ENCODE data around the gene TENM4.

The TENM4 gene

DNA sequence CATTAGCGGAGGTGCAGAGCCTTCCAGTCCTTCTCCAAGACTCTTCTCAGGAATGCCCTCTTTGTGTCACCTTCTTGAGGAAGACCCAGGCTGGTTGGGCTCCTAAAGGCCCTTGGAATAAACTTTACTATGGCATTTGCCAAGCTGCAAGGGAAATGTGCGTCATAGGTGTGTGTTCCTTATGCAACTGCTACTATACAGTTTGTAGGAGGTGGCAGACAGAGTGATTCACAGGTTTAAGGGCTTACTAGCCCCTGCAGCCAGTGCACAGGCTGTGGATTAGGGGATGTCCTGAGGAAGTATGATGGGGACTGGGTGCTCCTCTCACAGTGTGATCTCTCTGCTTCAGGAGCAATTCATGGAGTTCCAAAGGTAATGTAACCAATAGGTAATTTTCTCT is 74.6 kb downstream of the TENM4 start:
- Histone ChIP-seq H3K4me3 (ENCODE audit: low read depth in 1 of 5, low read length in 5 of 5) (no peak overlapping the region), H3K36me3 (ENCODE audit: control insufficient read depth in 5 of 5, insufficient read depth in 5 of 5, low read length in 5 of 5) (no peaks in the 10 kb centered on the region)

GRCh38 chr11:79363861-79364378 is 76.9 kb downstream of the TENM4 start:
- Histone ChIP-seq H3K4me1 (ENCODE audit: control insufficient read depth in 5 of 5, insufficient read depth in 5 of 5, low read length in 5 of 5) (no peaks in the 10 kb centered on the region), H3K9ac (ENCODE audit: low read length in 5 of 5) (no peak overlapping the region), H3K9me3 (ENCODE audit: control insufficient read depth in 5 of 5, low read length in 5 of 5) (no peaks in the 10 kb centered on the region), H3K27me3 (ENCODE audit: control insufficient read depth in 5 of 5, insufficient read depth in 4 of 5, low read length in 5 of 5) (no peaks in the 10 kb centered on the region), H3K36me3 (ENCODE audit: control insufficient read depth in 5 of 5, insufficient read depth in 5 of 5, low read length in 5 of 5) (no peaks in the 10 kb centered on the region), H3K27ac (ENCODE audit: low read depth, low read length) (no peak overlapping the region), H3K4me3 (ENCODE audit: low read depth in 1 of 5, low read length in 5 of 5) (no peak overlapping the region)

More for the DNA sequence above, 74.6 kb downstream of the TENM4 start:
- Histone ChIP-seq H3K9me3 (ENCODE audit: control insufficient read depth in 5 of 5, low read length in 5 of 5) (no peaks in the 10 kb centered on the region), H3K27me3 (ENCODE audit: control insufficient read depth in 5 of 5, insufficient read depth in 4 of 5, low read length in 5 of 5) (no peaks in the 10 kb centered on the region), H3K4me1 (ENCODE audit: control insufficient read depth in 5 of 5, insufficient read depth in 5 of 5, low read length in 5 of 5) (no peaks in the 10 kb centered on the region), H3K27ac (ENCODE audit: low read depth, low read length) (no peak overlapping the region), H3K9ac (ENCODE audit: low read length in 5 of 5) (no peak overlapping the region)

- Histone ChIP-seq H3K27me3 (ENCODE audit: control insufficient read depth in 5 of 5, insufficient read depth in 4 of 5, low read length in 5 of 5) (no peaks in the 10 kb centered on the region), H3K36me3 (ENCODE audit: control insufficient read depth in 5 of 5, insufficient read depth in 5 of 5, low read length in 5 of 5) (no peaks in the 10 kb centered on the region), H3K4me1 (ENCODE audit: control insufficient read depth in 5 of 5, insufficient read depth in 5 of 5, low read length in 5 of 5) (no peaks in the 10 kb centered on the region), H3K9me3 (ENCODE audit: control insufficient read depth in 5 of 5, low read length in 5 of 5) (no peaks in the 10 kb centered on the region), H3K27ac (ENCODE audit: low read depth, low read length) (no peak overlapping the region), H3K9ac (ENCODE audit: low read length in 5 of 5) (no peak overlapping the region), H3K4me3 (ENCODE audit: low read depth in 1 of 5, low read length in 5 of 5) (no peak overlapping the region)
Observed at GRCh38 chr11:79363256-79363655, 77.6 kb downstream of the TENM4 start.

- no peak overlapping the region for H3K4me3 ChIP-seq (ENCODE audit: low read depth in 1 of 5, low read length in 5 of 5)
- no peaks in the 10 kb centered on the region for H3K36me3 ChIP-seq (ENCODE audit: control insufficient read depth in 5 of 5, insufficient read depth in 5 of 5, low read length in 5 of 5)
- H3K27me3 ChIP-seq (ENCODE audit: control insufficient read depth in 5 of 5, insufficient read depth in 4 of 5, low read length in 5 of 5), result no peaks in the 10 kb centered on the region
- no peaks in the 10 kb centered on the region for H3K4me1 ChIP-seq (ENCODE audit: control insufficient read depth in 5 of 5, insufficient read depth in 5 of 5, low read length in 5 of 5)
- no peaks in the 10 kb centered on the region for H3K9me3 ChIP-seq (ENCODE audit: control insufficient read depth in 5 of 5, low read length in 5 of 5)
- H3K27ac ChIP-seq (ENCODE audit: low read depth, low read length), result no peak overlapping the region
- no peak overlapping the region for H3K9ac ChIP-seq (ENCODE audit: low read length in 5 of 5)
Observed at GRCh38 chr11:79362821-79363220, 78.0 kb downstream of the TENM4 start.

DNA sequence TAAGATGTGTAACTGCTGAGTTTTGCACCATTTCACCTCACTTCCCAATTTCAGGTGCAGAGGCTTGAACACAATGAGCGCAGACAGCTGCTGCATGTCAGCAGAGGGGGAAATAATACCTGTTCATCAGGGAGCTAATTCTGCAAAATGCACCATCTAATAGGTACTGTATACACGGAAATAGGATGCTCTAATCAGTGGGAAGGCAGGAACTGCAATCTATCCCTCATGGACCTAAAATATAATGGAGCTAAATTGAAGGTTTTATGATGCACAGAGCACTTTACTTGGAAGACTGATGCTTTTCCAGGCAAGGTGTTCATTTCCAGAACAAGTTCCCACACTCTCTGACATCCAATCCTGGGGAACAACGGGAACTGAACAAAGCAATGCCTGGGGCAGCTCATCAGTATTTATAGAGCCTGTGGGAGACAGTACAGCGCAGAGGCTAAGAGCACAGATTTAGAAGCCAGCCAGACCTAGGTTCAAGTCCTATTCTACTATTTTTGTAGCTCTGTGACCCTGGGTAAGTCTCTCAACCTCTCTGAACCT is 78.5 kb downstream of the TENM4 start:
- Histone ChIP-seq H3K4me1 (ENCODE audit: control insufficient read depth in 5 of 5, insufficient read depth in 5 of 5, low read length in 5 of 5) (no peaks in the 10 kb centered on the region), H3K27ac (ENCODE audit: low read depth, low read length) (no peak overlapping the region), H3K4me3 (ENCODE audit: low read depth in 1 of 5, low read length in 5 of 5) (no peak overlapping the region), H3K9me3 (ENCODE audit: control insufficient read depth in 5 of 5, low read length in 5 of 5) (no peaks in the 10 kb centered on the region), H3K27me3 (ENCODE audit: control insufficient read depth in 5 of 5, insufficient read depth in 4 of 5, low read length in 5 of 5) (no peaks in the 10 kb centered on the region), H3K9ac (ENCODE audit: low read length in 5 of 5) (no peak overlapping the region), H3K36me3 (ENCODE audit: control insufficient read depth in 5 of 5, insufficient read depth in 5 of 5, low read length in 5 of 5) (no peaks in the 10 kb centered on the region)

DNA sequence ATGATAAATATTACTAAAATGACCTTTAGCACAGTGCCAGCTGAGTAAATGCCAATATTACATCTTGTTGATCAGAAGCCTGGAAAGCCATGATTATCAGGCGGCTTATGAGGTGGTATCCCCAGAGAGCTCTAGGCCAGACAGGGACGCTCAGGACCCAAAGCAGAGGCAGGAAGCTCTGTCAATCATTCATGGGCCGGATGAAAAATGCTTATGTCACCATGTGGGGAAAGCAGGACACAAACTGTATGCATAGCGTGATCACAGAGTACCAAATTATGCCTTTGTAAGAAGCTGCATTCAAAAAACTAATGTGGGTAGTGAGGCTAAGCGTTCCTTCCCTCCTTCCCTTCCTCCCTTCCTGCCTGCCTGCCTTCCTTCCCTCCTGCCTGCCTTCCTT is 82.6 kb downstream of the TENM4 start:
- Histone ChIP-seq H3K27ac (ENCODE audit: low read depth, low read length) (no peak overlapping the region), H3K36me3 (ENCODE audit: control insufficient read depth in 5 of 5, insufficient read depth in 5 of 5, low read length in 5 of 5) (no peaks in the 10 kb centered on the region), H3K27me3 (ENCODE audit: control insufficient read depth in 5 of 5, insufficient read depth in 4 of 5, low read length in 5 of 5) (no peaks in the 10 kb centered on the region), H3K9me3 (ENCODE audit: control insufficient read depth in 5 of 5, low read length in 5 of 5) (no peaks in the 10 kb centered on the region), H3K4me3 (ENCODE audit: low read depth in 1 of 5, low read length in 5 of 5) (no peak overlapping the region), H3K4me1 (ENCODE audit: control insufficient read depth in 5 of 5, insufficient read depth in 5 of 5, low read length in 5 of 5) (no peaks in the 10 kb centered on the region), H3K9ac (ENCODE audit: low read length in 5 of 5) (no peak overlapping the region)

DNA sequence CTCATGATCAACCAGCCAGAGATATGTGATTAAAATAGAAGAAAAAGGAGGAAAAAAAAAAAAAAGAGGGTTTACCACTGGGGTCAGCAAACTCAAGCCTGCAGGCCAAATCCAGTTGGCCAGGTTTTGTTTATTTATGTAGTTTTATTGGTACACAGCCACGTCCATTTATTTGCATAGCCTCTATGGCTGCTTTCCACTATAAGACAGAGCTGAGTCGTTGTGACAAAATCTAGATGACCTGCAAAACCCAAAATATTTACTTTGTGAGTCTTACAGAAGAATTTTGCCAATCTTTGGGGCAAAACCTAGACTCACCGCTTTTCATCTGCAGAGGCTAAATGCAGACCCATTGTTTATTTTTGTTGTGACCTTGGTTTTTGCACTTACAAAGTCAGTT is 87.1 kb downstream of the TENM4 start:
- no peak overlapping the region for H3K4me3 ChIP-seq (ENCODE audit: low read depth in 1 of 5, low read length in 5 of 5)
- H3K27me3 ChIP-seq (ENCODE audit: control insufficient read depth in 5 of 5, insufficient read depth in 4 of 5, low read length in 5 of 5), result no peaks in the 10 kb centered on the region
- no peaks in the 10 kb centered on the region for H3K9me3 ChIP-seq (ENCODE audit: control insufficient read depth in 5 of 5, low read length in 5 of 5)
- H3K4me1 ChIP-seq (ENCODE audit: control insufficient read depth in 5 of 5, insufficient read depth in 5 of 5, low read length in 5 of 5), result peaks cover 0 to 7% (median 0%) of the 10 kb centered on the region in 5 donors
- H3K9ac ChIP-seq (ENCODE audit: low read length in 5 of 5), result no peak overlapping the region
- no peak overlapping the region for H3K27ac ChIP-seq (ENCODE audit: low read depth, low read length)
- H3K36me3 ChIP-seq (ENCODE audit: control insufficient read depth in 5 of 5, insufficient read depth in 5 of 5, low read length in 5 of 5), result no peaks in the 10 kb centered on the region

GRCh38 chr11:79352349-79352703 is 88.5 kb downstream of the TENM4 start:
- H3K36me3 ChIP-seq (ENCODE audit: control insufficient read depth in 5 of 5, insufficient read depth in 5 of 5, low read length in 5 of 5), result no peaks in the 10 kb centered on the region
- no peak overlapping the region for H3K4me3 ChIP-seq (ENCODE audit: low read depth in 1 of 5, low read length in 5 of 5)
- no peaks in the 10 kb centered on the region for H3K9me3 ChIP-seq (ENCODE audit: control insufficient read depth in 5 of 5, low read length in 5 of 5)
- no peaks in the 10 kb centered on the region for H3K27me3 ChIP-seq (ENCODE audit: control insufficient read depth in 5 of 5, insufficient read depth in 4 of 5, low read length in 5 of 5)
- no peak overlapping the region for H3K9ac ChIP-seq (ENCODE audit: low read length in 5 of 5)
- H3K4me1 ChIP-seq (ENCODE audit: control insufficient read depth in 5 of 5, insufficient read depth in 5 of 5, low read length in 5 of 5), result peaks cover 0 to 7% (median 0%) of the 10 kb centered on the region in 5 donors
- no peak overlapping the region for H3K27ac ChIP-seq (ENCODE audit: low read depth, low read length)

DNA sequence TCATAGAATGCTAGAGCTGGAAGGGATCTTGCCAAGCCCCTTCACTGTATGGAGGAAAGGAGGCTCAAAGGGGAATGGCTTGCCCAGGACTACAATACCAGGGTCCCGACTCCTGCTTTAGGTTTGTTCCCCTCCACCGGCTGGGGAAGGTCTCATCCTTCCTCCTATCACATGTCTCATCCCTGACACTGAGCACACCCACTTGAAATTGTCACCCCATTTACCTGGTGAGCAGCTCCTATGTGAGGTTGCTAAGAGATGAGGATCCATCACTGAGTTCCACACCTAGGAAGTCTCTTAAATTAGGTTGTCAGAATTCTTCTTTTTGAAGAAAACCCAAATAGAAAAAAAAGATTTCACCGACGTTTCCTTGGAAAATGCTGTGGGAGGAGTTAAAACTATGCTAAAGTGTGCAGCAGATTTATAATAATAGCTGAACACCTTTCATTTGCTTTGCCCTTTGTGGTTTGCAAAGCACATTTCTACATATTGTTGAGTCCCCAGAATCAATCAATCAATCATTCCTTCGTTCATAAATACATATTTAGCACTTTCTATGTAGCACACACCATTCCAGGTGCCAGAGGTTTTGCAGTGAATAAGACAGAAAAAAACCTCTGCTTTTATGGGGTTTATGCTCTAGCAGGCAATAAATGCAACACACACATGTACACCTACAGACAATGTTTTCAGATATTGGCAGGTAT is 91.7 kb downstream of the TENM4 start:
- H3K4me3 ChIP-seq (ENCODE audit: low read depth in 1 of 5, low read length in 5 of 5), result no peak overlapping the region
- H3K36me3 ChIP-seq (ENCODE audit: control insufficient read depth in 5 of 5, insufficient read depth in 5 of 5, low read length in 5 of 5), result no peaks in the 10 kb centered on the region
- H3K9me3 ChIP-seq (ENCODE audit: control insufficient read depth in 5 of 5, low read length in 5 of 5), result no peaks in the 10 kb centered on the region
- H3K27me3 ChIP-seq (ENCODE audit: control insufficient read depth in 5 of 5, insufficient read depth in 4 of 5, low read length in 5 of 5), result no peaks in the 10 kb centered on the region
- H3K9ac ChIP-seq (ENCODE audit: low read length in 5 of 5), result no peak overlapping the region
- H3K4me1 ChIP-seq (ENCODE audit: control insufficient read depth in 5 of 5, insufficient read depth in 5 of 5, low read length in 5 of 5), result peaks cover 0 to 7% (median 0%) of the 10 kb centered on the region in 5 donors
- H3K27ac ChIP-seq (ENCODE audit: low read depth, low read length), result no peak overlapping the region

DNA sequence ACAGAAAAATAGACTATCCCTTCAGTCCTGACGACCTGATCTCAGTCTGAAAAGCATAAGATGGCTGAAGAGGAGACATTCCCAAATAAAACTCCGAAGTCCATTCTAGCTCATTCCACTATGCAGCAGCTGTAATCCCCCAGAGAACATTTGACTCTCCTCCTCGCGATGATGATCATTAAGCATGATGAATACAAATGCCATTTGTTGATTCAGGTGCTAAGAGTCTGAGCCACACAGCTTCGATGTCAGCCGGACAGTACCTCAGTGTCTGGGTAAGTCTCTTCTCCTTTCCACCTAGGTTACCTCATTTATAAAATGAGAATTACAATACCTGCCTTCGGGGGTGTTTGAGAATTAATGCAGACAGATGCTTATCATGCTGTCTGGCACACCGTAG is 94.8 kb downstream of the TENM4 start:
- Histone ChIP-seq H3K27me3 (ENCODE audit: control insufficient read depth in 5 of 5, insufficient read depth in 4 of 5, low read length in 5 of 5) (no peaks in the 10 kb centered on the region), H3K36me3 (ENCODE audit: control insufficient read depth in 5 of 5, insufficient read depth in 5 of 5, low read length in 5 of 5) (no peaks in the 10 kb centered on the region), H3K9me3 (ENCODE audit: control insufficient read depth in 5 of 5, low read length in 5 of 5) (no peaks in the 10 kb centered on the region)

More for the DNA sequence above, 94.8 kb downstream of the TENM4 start:
- Histone ChIP-seq H3K4me3 (ENCODE audit: low read depth in 1 of 5, low read length in 5 of 5) (no peak overlapping the region), H3K27ac (ENCODE audit: low read depth, low read length) (no peak overlapping the region), H3K4me1 (ENCODE audit: control insufficient read depth in 5 of 5, insufficient read depth in 5 of 5, low read length in 5 of 5) (peaks cover 0 to under 1% (median 0%) of the 10 kb centered on the region in 5 donors), H3K9ac (ENCODE audit: low read length in 5 of 5) (no peak overlapping the region)

All from subcutaneous abdominal adipose tissue (tissue), 5 donors.